Measurements from ENCODE around the gene RASAL2. TPM values are rescaled to one million over a fixed set of nuclear protein-coding genes. Genes with fewer than 3 reads are reported as not detected.

Gene RASAL2
- total RNA-seq, 1 experiment from 2014 or later, result 36.8 TPM

- no peaks in the 10 kb centered on the region for H3K27me3 Mint-ChIP-seq (ENCODE audit: insufficient read depth, unreplicated experiment)
- intact Hi-C loops (cut with micrococcal nuclease; ENCODE audit: unreplicated experiment), result no loop called here
- Histone ChIP-seq H3K9me3 (no peaks in the 10 kb centered on the region), H3K27me3 (replicated peaks; ENCODE audit: control insufficient read depth, insufficient read depth, low read length) (no peaks in the 10 kb centered on the region), H3K4me1 (peaks cover 19% of the 10 kb centered on the region), H3K4me3 (ENCODE audit: low read depth, low read length) (no peak overlapping the region), H3K36me3 (ENCODE audit: control insufficient read depth, insufficient read depth, low read length) (no peaks in the 10 kb centered on the region)
- H3K4me1 Mint-ChIP-seq (ENCODE audit: low read depth, unreplicated experiment), result peaks cover 4% of the 10 kb centered on the region
- no peak overlapping the region for H3K4me3 Mint-ChIP-seq (ENCODE audit: unreplicated experiment)
- ChIA-PET CTCF (interaction anchor here (0.5 to 0.6 kb wide), 2 partner anchors 18 to 898 kb away, joined by 3 read pairs; no protein-coding TSS in a partner anchor), POLR2A (no interaction called here)
- no peak overlapping the region for H3K27ac Mint-ChIP-seq (ENCODE audit: unreplicated experiment)
- no peak for DNase-seq
- H3K9me3 Mint-ChIP-seq (ENCODE audit: unreplicated experiment), result peaks cover 8% of the 10 kb centered on the region
- H3K36me3 Mint-ChIP-seq (ENCODE audit: insufficient read depth, unreplicated experiment), result peaks cover 5% of the 10 kb centered on the region
- no TSS peak for BruUV-seq (replicated peaks)
- TF ChIP-seq CTCF (IDR thresholded peaks at IDR 0.05; ENCODE audit: insufficient read depth in 1 of 2, low read depth in 1 of 2, low read length in 1 of 2, severe bottlenecking in 1 of 2, unreplicated experiment in 1 of 2), result no peak
Measured at GRCh38 chr1:178367151-178367550, 273.2 kb downstream of the RASAL2 start.

- no peaks in the 10 kb centered on the region for H3K9me3 Mint-ChIP-seq (ENCODE audit: unreplicated experiment)
- peaks cover 4% of the 10 kb centered on the region for H3K4me1 Mint-ChIP-seq (ENCODE audit: low read depth, unreplicated experiment)
- ChIA-PET CTCF (no interaction called here), POLR2A (no interaction called here)
- H3K9me3 ChIP-seq, result no peaks in the 10 kb centered on the region
- H3K4me1 ChIP-seq, result peaks cover 19% of the 10 kb centered on the region
- no peak for TF ChIP-seq CTCF (IDR thresholded peaks at IDR 0.05; ENCODE audit: insufficient read depth in 1 of 2, low read depth in 1 of 2, low read length in 1 of 2, severe bottlenecking in 1 of 2, unreplicated experiment in 1 of 2)
- no peak for DNase-seq
- peaks cover 5% of the 10 kb centered on the region for H3K36me3 Mint-ChIP-seq (ENCODE audit: insufficient read depth, unreplicated experiment)
- intact Hi-C loops (cut with micrococcal nuclease; ENCODE audit: unreplicated experiment), result no loop called here
- BruUV-seq (replicated peaks), result no TSS peak
- no peak overlapping the region for H3K4me3 Mint-ChIP-seq (ENCODE audit: unreplicated experiment)
- no peaks in the 10 kb centered on the region for H3K27me3 ChIP-seq (replicated peaks; ENCODE audit: control insufficient read depth, insufficient read depth, low read length)
- H3K36me3 ChIP-seq (ENCODE audit: control insufficient read depth, insufficient read depth, low read length), result no peaks in the 10 kb centered on the region
- no peak overlapping the region for H3K27ac Mint-ChIP-seq (ENCODE audit: unreplicated experiment)
- no peak overlapping the region for H3K4me3 ChIP-seq (ENCODE audit: low read depth, low read length)
- H3K27me3 Mint-ChIP-seq (ENCODE audit: insufficient read depth, unreplicated experiment), result no peaks in the 10 kb centered on the region
Measured at GRCh38 chr1:178368208-178368607, 274.3 kb downstream of the RASAL2 start.

GRCh38 chr1:178371235-178371634 lies 277.3 kb downstream of the RASAL2 start:
- no peaks in the 10 kb centered on the region for H3K9me3 Mint-ChIP-seq (ENCODE audit: unreplicated experiment)
- H3K27ac Mint-ChIP-seq (ENCODE audit: unreplicated experiment), result no peak overlapping the region
- no peak for TF ChIP-seq CTCF (IDR thresholded peaks at IDR 0.05; ENCODE audit: insufficient read depth in 1 of 2, low read depth in 1 of 2, low read length in 1 of 2, severe bottlenecking in 1 of 2, unreplicated experiment in 1 of 2)
- Histone ChIP-seq H3K4me1 (peaks cover 8% of the 10 kb centered on the region; the same call in 1 of the 2 replicates), H3K27me3 (replicated peaks; ENCODE audit: control insufficient read depth, insufficient read depth, low read length) (no peaks in the 10 kb centered on the region), H3K36me3 (ENCODE audit: control insufficient read depth, insufficient read depth, low read length) (no peaks in the 10 kb centered on the region), H3K4me3 (ENCODE audit: low read depth, low read length) (no peak overlapping the region), H3K9me3 (no peaks in the 10 kb centered on the region)
- ChIA-PET CTCF (interaction anchor here (0.6 to 0.8 kb wide), 2 partner anchors 339 to 651 kb away, joined by 4 to 6 read pairs; no protein-coding TSS in a partner anchor), POLR2A (no interaction called here)
- no peak overlapping the region for H3K4me3 Mint-ChIP-seq (ENCODE audit: unreplicated experiment)
- DNase-seq, result no peak
- intact Hi-C loops (cut with micrococcal nuclease; ENCODE audit: unreplicated experiment), result no loop called here
- no peaks in the 10 kb centered on the region for H3K27me3 Mint-ChIP-seq (ENCODE audit: insufficient read depth, unreplicated experiment)
- peaks cover 5% of the 10 kb centered on the region for H3K36me3 Mint-ChIP-seq (ENCODE audit: insufficient read depth, unreplicated experiment)
- no TSS peak for BruUV-seq (replicated peaks)
- H3K4me1 Mint-ChIP-seq (ENCODE audit: low read depth, unreplicated experiment), result no peaks in the 10 kb centered on the region
